ENCODE results near the gene THAP8.

DNA sequence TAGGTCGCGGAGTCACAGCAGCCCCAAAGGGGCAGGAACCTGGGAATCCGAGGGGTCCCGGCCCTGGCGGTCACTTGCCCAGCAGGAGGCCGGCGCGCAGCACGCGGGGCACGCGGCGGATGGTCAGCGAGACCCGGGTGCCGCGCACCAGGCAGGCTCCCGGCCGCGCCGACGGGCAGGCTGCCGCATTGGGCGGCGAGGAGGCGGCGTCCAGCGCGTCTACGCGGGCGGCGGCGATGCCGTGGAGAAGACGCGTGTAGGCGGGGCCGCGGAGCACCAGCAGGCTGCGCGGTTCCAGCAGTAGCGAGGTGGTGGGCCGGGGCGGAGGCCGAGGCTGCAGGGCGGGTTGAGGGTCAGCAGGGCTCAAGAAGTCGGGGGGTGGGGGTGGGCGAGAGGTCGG lies 44.9 kb downstream of the THAP8 start:
- TF ChIP-seq, protein P1, sequence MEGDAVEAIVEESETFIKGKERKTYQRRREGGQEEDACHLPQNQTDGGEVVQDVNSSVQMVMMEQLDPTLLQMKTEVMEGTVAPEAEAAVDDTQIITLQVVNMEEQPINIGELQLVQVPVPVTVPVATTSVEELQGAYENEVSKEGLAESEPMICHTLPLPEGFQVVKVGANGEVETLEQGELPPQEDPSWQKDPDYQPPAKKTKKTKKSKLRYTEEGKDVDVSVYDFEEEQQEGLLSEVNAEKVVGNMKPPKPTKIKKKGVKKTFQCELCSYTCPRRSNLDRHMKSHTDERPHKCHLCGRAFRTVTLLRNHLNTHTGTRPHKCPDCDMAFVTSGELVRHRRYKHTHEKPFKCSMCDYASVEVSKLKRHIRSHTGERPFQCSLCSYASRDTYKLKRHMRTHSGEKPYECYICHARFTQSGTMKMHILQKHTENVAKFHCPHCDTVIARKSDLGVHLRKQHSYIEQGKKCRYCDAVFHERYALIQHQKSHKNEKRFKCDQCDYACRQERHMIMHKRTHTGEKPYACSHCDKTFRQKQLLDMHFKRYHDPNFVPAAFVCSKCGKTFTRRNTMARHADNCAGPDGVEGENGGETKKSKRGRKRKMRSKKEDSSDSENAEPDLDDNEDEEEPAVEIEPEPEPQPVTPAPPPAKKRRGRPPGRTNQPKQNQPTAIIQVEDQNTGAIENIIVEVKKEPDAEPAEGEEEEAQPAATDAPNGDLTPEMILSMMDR (conservative IDR thresholded peaks at IDR 0.05; ENCODE audit: low read depth, low read length), result no peak
- TF ChIP-seq RCOR1 (IDR thresholded peaks at IDR 0.05; ENCODE audit: insufficient replicate concordance, low read length), result no peak
- peak; percentile 56; the same call in 1 of the 2 replicates for TF ChIP-seq MXI1 (IDR thresholded peaks at IDR 0.05; ENCODE audit: borderline replicate concordance, low read depth, low read length)
- TF ChIP-seq MAFK (IDR thresholded peaks at IDR 0.05; ENCODE audit: low read depth, low read length), result no peak
- TF ChIP-seq SMC3 (IDR thresholded peaks at IDR 0.05; ENCODE audit: low read depth, low read length), result no peak
- TF ChIP-seq, protein P2, sequence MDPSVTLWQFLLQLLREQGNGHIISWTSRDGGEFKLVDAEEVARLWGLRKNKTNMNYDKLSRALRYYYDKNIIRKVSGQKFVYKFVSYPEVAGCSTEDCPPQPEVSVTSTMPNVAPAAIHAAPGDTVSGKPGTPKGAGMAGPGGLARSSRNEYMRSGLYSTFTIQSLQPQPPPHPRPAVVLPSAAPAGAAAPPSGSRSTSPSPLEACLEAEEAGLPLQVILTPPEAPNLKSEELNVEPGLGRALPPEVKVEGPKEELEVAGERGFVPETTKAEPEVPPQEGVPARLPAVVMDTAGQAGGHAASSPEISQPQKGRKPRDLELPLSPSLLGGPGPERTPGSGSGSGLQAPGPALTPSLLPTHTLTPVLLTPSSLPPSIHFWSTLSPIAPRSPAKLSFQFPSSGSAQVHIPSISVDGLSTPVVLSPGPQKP (IDR thresholded peaks at IDR 0.05; ENCODE audit: borderline replicate concordance, low read depth, low read length), result no peak
- TF ChIP-seq MAZ (IDR thresholded peaks at IDR 0.05; ENCODE audit: borderline replicate concordance, low read depth, low read length), result no peak
- no peak for TF ChIP-seq POLR2A (IDR thresholded peaks at IDR 0.05; ENCODE audit: low read depth, low read length)
- TF ChIP-seq FOS (IDR thresholded peaks at IDR 0.05; ENCODE audit: low read depth, low read length), result no peak
- TF ChIP-seq BHLHE40 (IDR thresholded peaks at IDR 0.05; ENCODE audit: low read depth, low read length), result no peak
